Esophagus muscularis mucosa (tissue), 4 donors: Measurements from ENCODE around the gene CEP250. TPM values are rescaled to one million over a fixed set of nuclear protein-coding genes. Genes with fewer than 3 reads are reported as not detected.

Experiments
- DNase-seq: peaks from one replicate; pipeline ENCODE4 v3.0.0-alpha.2; 2017; ENCODE audit errors: extremely low spot score
- H3K27ac ChIP-seq, 4 donors: fragments of 200-600 bp; sonication (generic); replicated peaks in 1 of 4; 1 replicate in 3 of 4; 2 replicates in 1 of 4; pipeline ENCODE4 v1.5.1; 2016 to 2019; ENCODE audit warnings: mild to moderate bottlenecking in 1 of 4
- H3K27me3 ChIP-seq, 4 donors: fragments of 200-600 bp; sonication (generic); one replicate each; pipeline versions ENCODE4 v1.5.1 to v1.6.0; 2016 to 2019
- H3K36me3 ChIP-seq, 4 donors: fragments of 200-600 bp; sonication (generic); one replicate each; pipeline ENCODE4 v1.5.1; 2016 to 2019
- H3K4me1 ChIP-seq, 4 donors: fragments of 200-600 bp; sonication (generic); one replicate each; pipeline ENCODE4 v1.5.1; 2016 to 2019
- H3K4me3 ChIP-seq, 4 donors: fragments of 200-600 bp; sonication (generic); 1 replicate in 2 of 4; 2 replicates in 2 of 4; pipeline ENCODE4 v1.5.1; 2016 to 2019; ENCODE audit warnings: mild to moderate bottlenecking in 4 of 4, moderate library complexity in 1 of 4
- H3K9me3 ChIP-seq, 4 donors: fragments of 200-600 bp; sonication (generic); 1 replicate in 3 of 4; 2 replicates in 1 of 4; pipeline ENCODE4 v1.5.1; 2016 to 2019
- CTCF ChIP-seq, 3 experiments: fragments of 200-600 bp in 2 of 3; fragments of 450-650 bp in 1 of 3; sonication (generic) in 2 of 3; IDR thresholded peaks; one replicate each; pipeline ENCODE4 v1.5.1; 2017 to 2019; ENCODE audit warnings: antibody characterized with exemption in 3 of 3, mild to moderate bottlenecking in 2 of 3, moderate library complexity in 1 of 3
- EP300 ChIP-seq: sonication (generic); formaldehyde crosslinking; IDR thresholded peaks from one replicate; pipeline ENCODE4 v1.6.1; 2017; ENCODE audit warnings: antibody characterized with exemption
- POLR2A ChIP-seq: fragments of 450-650 bp; IDR thresholded peaks from one replicate; pipeline ENCODE4 v1.6.1; 2017; ENCODE audit warnings: antibody characterized with exemption, moderate library complexity, mild to moderate bottlenecking, low read depth
- POLR2AphosphoS5 ChIP-seq, 2 donors: sonication (generic); formaldehyde crosslinking; IDR thresholded peaks; one replicate each; pipeline ENCODE4 v1.6.1; 2017; ENCODE audit warnings: antibody characterized with exemption in 2 of 2
- WGBS: methylation state at CpG from one replicate; pipeline ENCODE4 v1.1.5; 2018; 5-methylcytosine and 5-hydroxymethylcytosine counted together
- intact Hi-C: fragments of 100-400 bp; cut with DNase I; formaldehyde crosslinking; loops from one replicate; pipeline ENCODE4 v1.15.1; 2023
- total RNA-seq, 4 donors: library from RNA; depleted of rRNA; stranded (reverse); fragments of >200 nt; gene quantifications; one replicate each; pipeline versions ENCODE4 v1.1.0 to v1.2.1, GENCODE V29; 2016

CEP250 gene
- total RNA-seq, 4 donors from 2014 or later, result 17.7 to 35.8 (median 23.7) TPM

- intact Hi-C loops, result no loop called here
- peaks cover 36 to 87% (median 75%) of the 10 kb centered on the region in 4 donors for H3K36me3 ChIP-seq
Measured at GRCh38 chr20:35508493-35509218, 53.3 kb downstream of the CEP250 start.

GRCh38 chr20:35510951-35511735, 55.7 kb downstream of the CEP250 start:
- peaks cover 35 to 94% (median 67%) of the 10 kb centered on the region in 4 donors for H3K36me3 ChIP-seq
- WGBS, result 87% methylated on average over 8 of the region's 12 CpGs
- TF ChIP-seq EP300, result no peak
- no peak for TF ChIP-seq CTCF (IDR thresholded peaks at IDR 0.05)
- TF ChIP-seq POLR2AphosphoS5 (IDR thresholded peaks at IDR 0.05), result no peak
- TF ChIP-seq POLR2A, result no peak
- no peaks in the 10 kb centered on the region for H3K4me1 ChIP-seq
- no peak for DNase-seq
- no peak overlapping the region for H3K27ac ChIP-seq
- intact Hi-C loops, result no loop called here
- H3K27me3 ChIP-seq, result no peaks in the 10 kb centered on the region
- H3K4me3 ChIP-seq, result no peak overlapping the region
- no peaks in the 10 kb centered on the region for H3K9me3 ChIP-seq

More at GRCh38 chr20:35508493-35509218, 53.3 kb downstream of the CEP250 start:
- Histone ChIP-seq H3K27ac (no peak overlapping the region), H3K9me3 (no peaks in the 10 kb centered on the region), H3K27me3 (no peaks in the 10 kb centered on the region), H3K4me3 (no peak overlapping the region), H3K4me1 (peaks cover 0 to 10% (median 8%) of the 10 kb centered on the region in 4 donors)
- TF ChIP-seq POLR2A (no peak), EP300 (no peak), POLR2AphosphoS5 (IDR thresholded peaks at IDR 0.05) (no peak), CTCF (IDR thresholded peaks at IDR 0.05) (no peak)
- DNase-seq, result no peak
- WGBS, result 85% methylated on average over 9 of the region's 10 CpGs

GRCh38 chr20:35511814-35512420, 56.5 kb downstream of the CEP250 start:
- intact Hi-C loops, result no loop called here
- H3K27ac ChIP-seq, result no peak overlapping the region
- no peaks in the 10 kb centered on the region for H3K4me1 ChIP-seq
- H3K27me3 ChIP-seq, result no peaks in the 10 kb centered on the region
- TF ChIP-seq CTCF (IDR thresholded peaks at IDR 0.05), result peak; percentile 44 to 59 (median 50)
- TF ChIP-seq POLR2A, result no peak
- H3K36me3 ChIP-seq, result peaks cover 35 to 87% (median 59%) of the 10 kb centered on the region in 4 donors
- no peak overlapping the region for H3K4me3 ChIP-seq
- no peak for DNase-seq
- WGBS, result 97% methylated on average over 2 of the region's 2 CpGs
- no peaks in the 10 kb centered on the region for H3K9me3 ChIP-seq

GRCh38 chr20:35514371-35514932, 59.1 kb downstream of the CEP250 start:
- Histone ChIP-seq H3K4me1 (no peaks in the 10 kb centered on the region), H3K27ac (no peak overlapping the region), H3K4me3 (no peak overlapping the region), H3K27me3 (no peaks in the 10 kb centered on the region), H3K9me3 (no peaks in the 10 kb centered on the region), H3K36me3 (peaks cover 23 to 62% (median 35%) of the 10 kb centered on the region in 4 donors)
- WGBS, result 87% methylated on average over 11 of the region's 11 CpGs
- DNase-seq, result no peak
- intact Hi-C loops, result no loop called here
- TF ChIP-seq CTCF (IDR thresholded peaks at IDR 0.05) (no peak), POLR2AphosphoS5 (IDR thresholded peaks at IDR 0.05) (no peak), EP300 (no peak), POLR2A (no peak)
